Measurements from ENCODE around the gene RSKR. TPM values are rescaled to one million over a fixed set of nuclear protein-coding genes. Genes with fewer than 3 reads are reported as not detected.
"Not testable (repeated sequence)": the region's sequence is repeated elsewhere in the genome, so short reads cannot be mapped to it uniquely, and the experiment has no call there.

RSKR gene
- total RNA-seq, 1 experiment from 2014 or later: 3.2 TPM

- in situ Hi-C loops (cut with HindIII; ENCODE audit: low pct_unique_long_range_greater_than_20kb, low sequenced_read_pairs): no loop called here
- no peak for DNase-seq (ENCODE audit: low read depth)
These were observed 21.7 kb downstream of the RSKR start for GRCh38 chr17:28592260-28592659.

GRCh38 chr17:28585851-28586250 is 28.1 kb downstream of the RSKR start:
- DNase-seq (ENCODE audit: low read depth): no peak
- in situ Hi-C loops (cut with HindIII; ENCODE audit: low pct_unique_long_range_greater_than_20kb, low sequenced_read_pairs): no loop called here

GRCh38 chr17:28584434-28584833 is 29.6 kb downstream of the RSKR start:
- DNase-seq (ENCODE audit: low read depth): no peak
- in situ Hi-C loops (cut with HindIII; ENCODE audit: low pct_unique_long_range_greater_than_20kb, low sequenced_read_pairs): no loop called here

- in situ Hi-C loops (cut with HindIII; ENCODE audit: low pct_unique_long_range_greater_than_20kb, low sequenced_read_pairs): no loop called here
- no peak for DNase-seq (ENCODE audit: low read depth)
These were observed 31.5 kb downstream of the RSKR start for GRCh38 chr17:28582513-28582912.

GRCh38 chr17:28580959-28581358 is 33.0 kb downstream of the RSKR start:
- in situ Hi-C loops (cut with HindIII; ENCODE audit: low pct_unique_long_range_greater_than_20kb, low sequenced_read_pairs): no loop called here
- DNase-seq (ENCODE audit: low read depth): no peak

GRCh38 chr17:28579526-28579925 is 34.5 kb downstream of the RSKR start:
- no peak for DNase-seq (ENCODE audit: low read depth)

GRCh38 chr17:28578246-28579195 is 35.5 kb downstream of the RSKR start:
- in situ Hi-C loops (cut with HindIII; ENCODE audit: low pct_unique_long_range_greater_than_20kb, low sequenced_read_pairs): no loop called here
- no peak for DNase-seq (ENCODE audit: low read depth)

More at GRCh38 chr17:28579526-28579925, 34.5 kb downstream of the RSKR start:
- in situ Hi-C loops (cut with HindIII; ENCODE audit: low pct_unique_long_range_greater_than_20kb, low sequenced_read_pairs): no loop called here

- DNase-seq (ENCODE audit: low read depth): no peak
- in situ Hi-C loops (cut with HindIII; ENCODE audit: low pct_unique_long_range_greater_than_20kb, low sequenced_read_pairs): no loop called here
These were observed 36.5 kb downstream of the RSKR start for GRCh38 chr17:28577466-28577824.

GRCh38 chr17:28576758-28577465 is 37.1 kb downstream of the RSKR start, which contains the start of gene ALDOC:
TSS of gene ALDOC (minus strand) at chr17:28576895. CDS start at chr17:28575532, 1,363 bp downstream.
- DNase-seq (ENCODE audit: low read depth): peak; percentile 92
- in situ Hi-C loops (cut with HindIII; ENCODE audit: low pct_unique_long_range_greater_than_20kb, low sequenced_read_pairs): no loop called here

- DNase-seq (ENCODE audit: low read depth); in situ Hi-C loops (cut with HindIII; ENCODE audit: low pct_unique_long_range_greater_than_20kb, low sequenced_read_pairs): not testable (repeated sequence)
These were observed 38.0 kb downstream of the RSKR start for GRCh38 chr17:28576016-28576415.

GRCh38 chr17:28575126-28575795 is 38.7 kb downstream of the RSKR start:
- in situ Hi-C loops (cut with HindIII; ENCODE audit: low pct_unique_long_range_greater_than_20kb, low sequenced_read_pairs): no loop called here
- DNase-seq (ENCODE audit: low read depth): no peak

GRCh38 chr17:28574526-28574925 is 39.5 kb downstream of the RSKR start:
- in situ Hi-C loops (cut with HindIII; ENCODE audit: low pct_unique_long_range_greater_than_20kb, low sequenced_read_pairs): no loop called here
- DNase-seq (ENCODE audit: low read depth): no peak

- no peak for DNase-seq (ENCODE audit: low read depth)
These were observed 40.0 kb downstream of the RSKR start for GRCh38 chr17:28573966-28574480.

GRCh38 chr17:28573521-28573920 is 40.5 kb downstream of the RSKR start:
- in situ Hi-C loops (cut with HindIII; ENCODE audit: low pct_unique_long_range_greater_than_20kb, low sequenced_read_pairs): no loop called here
- DNase-seq (ENCODE audit: low read depth): no peak

More at GRCh38 chr17:28573966-28574480, 40.0 kb downstream of the RSKR start:
- in situ Hi-C loops (cut with HindIII; ENCODE audit: low pct_unique_long_range_greater_than_20kb, low sequenced_read_pairs): no loop called here

- no peak for DNase-seq (ENCODE audit: low read depth)
- in situ Hi-C loops (cut with HindIII; ENCODE audit: low pct_unique_long_range_greater_than_20kb, low sequenced_read_pairs): no loop called here
These were observed 41.0 kb downstream of the RSKR start for GRCh38 chr17:28573040-28573380.

GRCh38 chr17:28572259-28573039 is 41.5 kb downstream of the RSKR start:
- in situ Hi-C loops (cut with HindIII; ENCODE audit: low pct_unique_long_range_greater_than_20kb, low sequenced_read_pairs): no loop called here
- no peak for DNase-seq (ENCODE audit: low read depth)

- in situ Hi-C loops (cut with HindIII; ENCODE audit: low pct_unique_long_range_greater_than_20kb, low sequenced_read_pairs): no loop called here
- peak; percentile 82 for DNase-seq (ENCODE audit: low read depth)
These were observed 42.4 kb downstream of the RSKR start, which contains the start of gene PIGS for GRCh38 chr17:28571361-28572122. TSS of gene PIGS (minus strand) at chr17:28571524. CDS start at chr17:28571496, 28 bp downstream.

All from Caki2 (cell line).